Hepatocyte (in vitro differentiated cells): Measurements from ENCODE around the gene EDARADD. TPM values are rescaled to one million over a fixed set of nuclear protein-coding genes. Genes with fewer than 3 reads are reported as not detected.

Source experiments
- DNase-seq: peaks from one replicate; pipeline ENCODE4 v3.0.0-alpha.2; 2016; ENCODE audit warnings: low spot score
- H2AFZ ChIP-seq: fragments of 200-600 bp; sonication (generic); 2 replicates; pipeline ENCODE4 v1.6.0; 2016; ENCODE audit warnings: antibody characterized with exemption, mild to moderate bottlenecking
- H3K27ac ChIP-seq: fragments of 200-600 bp; sonication (generic); 2 replicates; pipeline ENCODE4 v1.5.1; 2016; ENCODE audit warnings: mild to moderate bottlenecking
- H3K27me3 ChIP-seq: fragments of 200-600 bp; sonication (generic); 2 replicates; pipeline ENCODE4 v1.6.1; 2016
- H3K36me3 ChIP-seq: fragments of 200-600 bp; sonication (generic); replicated peaks from 2 replicates; pipeline ENCODE4 v1.5.1; 2016; ENCODE audit warnings: low read depth; ENCODE audit not compliant: insufficient read depth
- H3K4me1 ChIP-seq: fragments of 200-600 bp; sonication (generic); 2 replicates; pipeline ENCODE4 v1.5.1; 2016; ENCODE audit warnings: mild to moderate bottlenecking, moderate library complexity; ENCODE audit not compliant: insufficient read depth
- H3K4me2 ChIP-seq: fragments of 200-600 bp; sonication (generic); 2 replicates; pipeline ENCODE4 v1.6.0; 2016
- H3K4me3 ChIP-seq: fragments of 200-600 bp; sonication (generic); 2 replicates; pipeline ENCODE4 v1.5.1; 2016; ENCODE audit warnings: mild to moderate bottlenecking
- H3K79me2 ChIP-seq: fragments of 200-600 bp; sonication (generic); 2 replicates; pipeline ENCODE4 v1.6.0; 2017; ENCODE audit warnings: mild to moderate bottlenecking
- H3K9me2 ChIP-seq: fragments of 200-600 bp; sonication (generic); replicated peaks from 2 replicates; pipeline ENCODE4 v1.6.0; 2017; ENCODE audit warnings: mild to moderate bottlenecking; ENCODE audit not compliant: insufficient read depth
- H3K9me3 ChIP-seq: fragments of 200-600 bp; sonication (generic); 2 replicates; pipeline ENCODE4 v1.5.1; 2016; ENCODE audit warnings: low read depth, mild to moderate bottlenecking
- H4K20me1 ChIP-seq: fragments of 200-600 bp; sonication (generic); 2 replicates; pipeline ENCODE4 v1.6.0; 2016; ENCODE audit warnings: mild to moderate bottlenecking; ENCODE audit not compliant: insufficient read depth, poor library complexity, severe bottlenecking
- EZH2 ChIP-seq: fragments of 200-600 bp; sonication (generic); IDR thresholded peaks from 2 replicates; pipeline ENCODE4 v1.6.1; 2016; ENCODE audit warnings: antibody characterized with exemption, mild to moderate bottlenecking, borderline replicate concordance
- EZH2phosphoT487 ChIP-seq: fragments of 200-600 bp; sonication (generic); IDR thresholded peaks from one replicate; pipeline ENCODE4 v1.6.1; 2018; ENCODE audit warnings: antibody characterized with exemption, mild to moderate bottlenecking, low read depth, moderate library complexity; ENCODE audit not compliant: unreplicated experiment, severe bottlenecking
- WGBS: methylation state at CpG from one replicate; pipeline ENCODE4 v1.1.6; 2016; ENCODE audit warnings: low lambda C conversion rate; ENCODE audit errors: missing lambda C conversion rate; 5-methylcytosine and 5-hydroxymethylcytosine counted together
- polyA plus RNA-seq: library from polyadenylated mRNA; unstranded; fragments of >200 nt; fragmentation: Nextera tagmentation; extraction: Ambion mirVana; gene quantifications from 2 replicates; pipeline ENCODE4 v1.2.1, GENCODE V29; 2016
- total RNA-seq: library from RNA; depleted of rRNA; stranded (reverse); fragments of >200 nt; gene quantifications from 2 replicates; pipeline ENCODE4 v1.2.3, GENCODE V29; 2014
- TF ChIP-seq, protein P1 (sequence below): fragments of 200-600 bp; sonication (generic); IDR thresholded peaks from 2 replicates; pipeline ENCODE4 v1.5.1; 2016; ENCODE audit warnings: antibody characterized with exemption, mild to moderate bottlenecking; ENCODE audit not compliant: poor library complexity

EDARADD gene
- total and polyA plus RNA-seq, 2 experiments from 2014 or later = 1.7 to 4.5 TPM

DNA sequence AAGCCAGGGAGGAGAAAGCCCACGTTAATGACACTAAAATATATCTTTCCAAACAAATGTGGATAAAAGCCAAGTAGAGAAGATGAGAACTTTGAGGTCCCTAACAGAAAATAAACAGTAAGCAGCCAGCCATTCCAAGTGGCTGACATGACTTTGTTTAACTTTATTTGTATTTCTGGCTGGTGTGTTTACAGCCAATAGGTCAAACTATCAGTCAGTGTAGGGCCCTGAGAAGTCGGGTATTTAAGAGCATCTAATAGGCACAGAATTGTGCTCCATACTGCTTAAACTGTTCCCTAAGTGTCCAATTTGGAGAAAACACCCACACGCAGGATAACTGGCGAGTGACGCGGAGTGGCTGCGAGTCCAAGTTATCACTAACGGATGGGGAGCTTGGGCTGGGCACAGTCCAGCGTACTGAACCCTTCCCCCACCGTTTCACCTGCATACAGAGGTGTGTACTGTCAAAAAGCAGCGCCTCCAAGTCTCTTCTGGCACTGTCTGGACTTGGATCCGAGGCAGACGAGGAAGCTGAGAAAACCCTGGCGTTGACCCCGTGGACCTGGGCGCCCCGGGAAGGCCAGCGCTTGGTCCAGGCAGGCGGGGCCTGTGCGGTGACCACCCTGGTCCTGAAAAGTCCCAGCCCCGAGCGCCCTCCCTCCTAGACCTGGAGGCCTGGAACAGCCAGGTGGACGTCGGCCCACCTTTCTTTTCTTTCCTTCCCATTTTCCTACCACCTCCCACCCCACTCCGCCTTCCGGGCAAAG lies 129.0 kb downstream of the EDARADD start:
- Histone ChIP-seq H3K36me3 (no peaks in the 10 kb centered on the region), H3K9me2 (no peaks in the 10 kb centered on the region), H3K27me3 (no peaks in the 10 kb centered on the region), H3K4me3 (peak overlapping the region; percentile 84), H4K20me1 (no peaks in the 10 kb centered on the region), H3K79me2 (peaks cover 17% of the 10 kb centered on the region), H3K4me1 (peaks cover 14% of the 10 kb centered on the region), H3K4me2 (peak overlapping the region; percentile 88), H3K27ac (peak overlapping the region; percentile 98), H3K9me3 (no peaks in the 10 kb centered on the region), H2AFZ (peak overlapping the region; percentile 82)
- no peak for TF ChIP-seq EZH2
- no peak for TF ChIP-seq EZH2phosphoT487
- TF ChIP-seq, protein P1, sequence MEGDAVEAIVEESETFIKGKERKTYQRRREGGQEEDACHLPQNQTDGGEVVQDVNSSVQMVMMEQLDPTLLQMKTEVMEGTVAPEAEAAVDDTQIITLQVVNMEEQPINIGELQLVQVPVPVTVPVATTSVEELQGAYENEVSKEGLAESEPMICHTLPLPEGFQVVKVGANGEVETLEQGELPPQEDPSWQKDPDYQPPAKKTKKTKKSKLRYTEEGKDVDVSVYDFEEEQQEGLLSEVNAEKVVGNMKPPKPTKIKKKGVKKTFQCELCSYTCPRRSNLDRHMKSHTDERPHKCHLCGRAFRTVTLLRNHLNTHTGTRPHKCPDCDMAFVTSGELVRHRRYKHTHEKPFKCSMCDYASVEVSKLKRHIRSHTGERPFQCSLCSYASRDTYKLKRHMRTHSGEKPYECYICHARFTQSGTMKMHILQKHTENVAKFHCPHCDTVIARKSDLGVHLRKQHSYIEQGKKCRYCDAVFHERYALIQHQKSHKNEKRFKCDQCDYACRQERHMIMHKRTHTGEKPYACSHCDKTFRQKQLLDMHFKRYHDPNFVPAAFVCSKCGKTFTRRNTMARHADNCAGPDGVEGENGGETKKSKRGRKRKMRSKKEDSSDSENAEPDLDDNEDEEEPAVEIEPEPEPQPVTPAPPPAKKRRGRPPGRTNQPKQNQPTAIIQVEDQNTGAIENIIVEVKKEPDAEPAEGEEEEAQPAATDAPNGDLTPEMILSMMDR = no peak
- WGBS = 43% methylated on average over 16 of the region's 26 CpGs
- peak; percentile 60 for DNase-seq

DNA sequence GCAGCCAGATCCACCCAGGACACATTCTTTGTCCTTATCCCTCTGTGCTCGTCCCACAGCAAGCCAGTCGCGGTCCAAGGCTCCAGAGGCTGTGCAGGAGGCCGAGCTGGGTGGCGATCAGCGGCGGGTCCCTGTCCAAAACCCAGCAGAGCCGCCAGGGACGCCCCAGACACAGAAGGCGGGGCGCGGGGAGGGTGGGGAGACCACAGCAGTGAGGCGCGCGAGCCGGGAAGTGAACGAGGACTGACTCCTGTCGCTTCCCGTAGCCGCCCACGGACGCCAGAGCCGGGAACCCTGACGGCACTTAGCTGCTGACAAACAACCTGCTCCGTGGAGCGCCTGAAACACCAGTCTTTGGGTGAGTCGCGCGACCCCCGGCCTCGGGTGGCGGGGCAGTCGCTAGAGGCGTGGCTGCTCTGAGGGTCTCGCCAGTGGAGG lies 129.6 kb downstream of the EDARADD start, which contains the start of gene LGALS8:
TSS of gene LGALS8 (plus strand) at position 279 of the 438 bp plus-strand sequence. CDS start 2,089 bp downstream, outside the sequence.
- H3K4me1 ChIP-seq = peaks cover 14% of the 10 kb centered on the region
- no peaks in the 10 kb centered on the region for H3K9me2 ChIP-seq
- DNase-seq = peak; percentile 90
- H3K27ac ChIP-seq = peak within 1 kb of the TSS; percentile 98
- no peaks in the 10 kb centered on the region for H3K27me3 ChIP-seq
- no peak for TF ChIP-seq EZH2
- TF ChIP-seq EZH2phosphoT487 = no peak
- TF ChIP-seq, protein P1 = no peak
- H4K20me1 ChIP-seq = no peaks in the 10 kb centered on the region
- peak within 1 kb of the TSS; percentile 82 for H2AFZ ChIP-seq
- peak within 1 kb of the TSS; percentile 84 for H3K4me3 ChIP-seq
- no peaks in the 10 kb centered on the region for H3K36me3 ChIP-seq
- H3K9me3 ChIP-seq = no peaks in the 10 kb centered on the region
- 3% methylated on average over 27 of the region's 35 CpGs for WGBS
- peaks cover 17% of the 10 kb centered on the region for H3K79me2 ChIP-seq
- H3K4me2 ChIP-seq = peak within 1 kb of the TSS; percentile 88

DNA sequence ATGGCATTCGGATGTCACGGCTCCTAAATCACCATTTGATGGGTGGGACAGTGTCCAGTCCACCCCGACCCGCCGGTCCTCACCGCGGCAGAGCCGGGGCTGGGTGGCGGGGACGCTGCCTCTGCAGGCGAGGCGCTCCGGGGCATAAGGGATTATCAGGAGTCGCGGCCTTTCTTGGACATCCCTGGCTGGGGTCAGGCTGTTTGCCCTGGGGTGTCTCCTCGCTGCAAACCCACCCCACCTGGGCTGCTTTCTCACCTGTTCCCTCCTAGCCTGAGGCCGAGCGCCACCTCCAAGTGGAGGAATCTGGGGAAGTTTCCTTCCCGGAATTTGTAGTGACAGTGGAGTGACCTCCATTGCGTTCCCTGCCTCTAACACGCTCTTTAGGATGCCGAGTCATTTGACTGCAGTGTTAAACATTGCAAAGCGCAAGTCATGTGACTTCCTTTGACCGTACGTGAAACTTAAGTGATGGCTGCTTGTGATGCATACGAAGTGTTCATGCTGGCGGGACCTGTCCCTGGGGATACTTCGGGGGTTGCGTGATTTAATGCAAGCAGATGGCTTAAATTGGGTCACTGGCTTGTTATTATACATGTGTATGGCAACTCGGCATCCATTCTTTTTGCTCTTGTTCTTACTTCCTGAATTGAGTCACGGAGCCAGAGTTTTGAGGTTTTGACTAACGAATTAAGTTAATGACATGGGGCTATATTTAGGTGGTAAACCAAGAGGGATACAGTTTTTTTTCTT lies 130.2 kb downstream of the EDARADD start:
- no peak for TF ChIP-seq EZH2
- TF ChIP-seq, protein P1 = no peak
- TF ChIP-seq EZH2phosphoT487 = no peak
- Histone ChIP-seq H3K4me2 (peak overlapping the region; percentile 88), H3K4me1 (peaks cover 14% of the 10 kb centered on the region), H4K20me1 (no peaks in the 10 kb centered on the region), H3K36me3 (no peaks in the 10 kb centered on the region), H3K4me3 (peak overlapping the region; percentile 84), H3K9me3 (no peaks in the 10 kb centered on the region), H2AFZ (peak overlapping the region; percentile 82), H3K27me3 (no peaks in the 10 kb centered on the region), H3K79me2 (peaks cover 17% of the 10 kb centered on the region), H3K27ac (peak overlapping the region; percentile 98), H3K9me2 (no peaks in the 10 kb centered on the region)
- 2% methylated on average over 32 of the region's 32 CpGs for WGBS
- peak; percentile 86 for DNase-seq
